GM10266 (cell line): ENCODE results near the gene SLC38A5.
"Not testable (repeated sequence)": the region's sequence is repeated elsewhere in the genome, so short reads cannot be mapped to it uniquely, and the experiment has no call there.

Source experiments
- DNase-seq: peaks from one replicate; pipeline ENCODE4 v3.0.0; 2012; ENCODE audit errors: extremely low spot score
- TF ChIP-seq, protein P1 (sequence below): IDR thresholded peaks from 2 replicates; pipeline ENCODE4 v1.5.1; 2012; ENCODE audit warnings: mild to moderate bottlenecking, low read depth; ENCODE audit not compliant: control insufficient read depth, insufficient read depth; ENCODE audit errors: missing control alignments

The SLC38A5 gene

DNA sequence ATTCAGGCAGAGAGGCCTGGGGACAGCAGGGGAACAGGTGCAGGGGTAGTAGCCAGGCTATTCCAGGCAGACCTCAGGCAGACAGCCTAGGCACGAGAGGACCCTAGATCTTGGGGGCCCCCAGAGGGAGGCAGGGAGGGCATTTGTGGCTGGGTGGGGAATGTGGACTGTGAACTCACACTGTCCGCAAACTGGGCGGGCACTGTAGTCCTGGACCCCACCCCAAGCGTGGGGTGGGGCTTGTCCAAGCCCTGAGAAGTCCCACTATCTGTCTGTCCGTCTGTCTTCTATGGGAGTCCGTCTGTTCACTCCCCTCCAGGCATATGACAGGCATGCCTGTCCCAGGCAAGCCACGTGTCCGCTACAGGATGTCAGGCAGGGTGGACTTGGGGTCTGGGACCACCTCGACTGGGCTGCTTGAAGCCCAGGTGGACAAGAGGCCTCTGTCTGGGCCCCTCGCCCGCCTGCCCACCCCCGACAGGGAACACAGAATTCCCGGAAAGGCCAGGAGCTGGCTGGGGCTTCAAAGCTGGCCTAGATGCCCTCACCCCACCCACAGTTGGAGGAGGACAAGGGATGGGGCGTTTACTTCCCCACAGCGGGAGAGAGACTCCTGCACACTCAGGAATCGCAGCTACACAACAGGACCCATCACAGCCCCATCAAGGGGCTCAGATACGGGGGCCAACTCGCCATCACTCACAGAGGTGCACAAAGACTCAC lies at the start of gene SLC38A5:
SLC38A5 (minus strand) TSS at position 151 of the 723 bp plus-strand sequence. CDS start 2,336 bp downstream, outside the sequence.
- TF ChIP-seq, protein P1, sequence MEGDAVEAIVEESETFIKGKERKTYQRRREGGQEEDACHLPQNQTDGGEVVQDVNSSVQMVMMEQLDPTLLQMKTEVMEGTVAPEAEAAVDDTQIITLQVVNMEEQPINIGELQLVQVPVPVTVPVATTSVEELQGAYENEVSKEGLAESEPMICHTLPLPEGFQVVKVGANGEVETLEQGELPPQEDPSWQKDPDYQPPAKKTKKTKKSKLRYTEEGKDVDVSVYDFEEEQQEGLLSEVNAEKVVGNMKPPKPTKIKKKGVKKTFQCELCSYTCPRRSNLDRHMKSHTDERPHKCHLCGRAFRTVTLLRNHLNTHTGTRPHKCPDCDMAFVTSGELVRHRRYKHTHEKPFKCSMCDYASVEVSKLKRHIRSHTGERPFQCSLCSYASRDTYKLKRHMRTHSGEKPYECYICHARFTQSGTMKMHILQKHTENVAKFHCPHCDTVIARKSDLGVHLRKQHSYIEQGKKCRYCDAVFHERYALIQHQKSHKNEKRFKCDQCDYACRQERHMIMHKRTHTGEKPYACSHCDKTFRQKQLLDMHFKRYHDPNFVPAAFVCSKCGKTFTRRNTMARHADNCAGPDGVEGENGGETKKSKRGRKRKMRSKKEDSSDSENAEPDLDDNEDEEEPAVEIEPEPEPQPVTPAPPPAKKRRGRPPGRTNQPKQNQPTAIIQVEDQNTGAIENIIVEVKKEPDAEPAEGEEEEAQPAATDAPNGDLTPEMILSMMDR, result no peak
- DNase-seq, result no peak

- not testable (repeated sequence) for DNase-seq
Measured at GRCh38 chrX:48519481-48519880, 49.4 kb upstream of the SLC38A5 start.

DNA sequence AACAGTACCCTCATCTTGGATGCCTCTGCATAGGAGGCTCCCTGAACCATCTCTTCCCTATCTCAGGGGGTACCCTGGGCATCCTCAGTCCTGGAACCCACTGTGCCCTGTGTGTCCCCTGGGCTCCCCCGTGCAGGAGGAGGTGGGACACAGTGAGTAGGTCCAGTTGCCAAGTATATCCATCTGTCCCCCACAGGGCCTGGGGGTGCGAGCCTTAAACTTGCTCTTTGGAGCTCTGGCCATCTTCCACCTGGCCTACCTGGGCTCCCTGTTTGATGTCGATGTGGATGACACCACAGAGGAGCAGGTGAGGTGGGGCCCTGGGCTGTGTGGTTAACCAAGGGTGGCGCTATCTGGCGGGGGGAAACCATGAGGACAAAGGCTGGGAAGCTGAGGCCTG lies 46.9 kb upstream of the SLC38A5 start:
- TF ChIP-seq, protein P1, result no peak
- DNase-seq, result no peak

GRCh38 chrX:48516285-48516684 lies 46.2 kb upstream of the SLC38A5 start:
- TF ChIP-seq, protein P1, result no peak
- no peak for DNase-seq

DNA sequence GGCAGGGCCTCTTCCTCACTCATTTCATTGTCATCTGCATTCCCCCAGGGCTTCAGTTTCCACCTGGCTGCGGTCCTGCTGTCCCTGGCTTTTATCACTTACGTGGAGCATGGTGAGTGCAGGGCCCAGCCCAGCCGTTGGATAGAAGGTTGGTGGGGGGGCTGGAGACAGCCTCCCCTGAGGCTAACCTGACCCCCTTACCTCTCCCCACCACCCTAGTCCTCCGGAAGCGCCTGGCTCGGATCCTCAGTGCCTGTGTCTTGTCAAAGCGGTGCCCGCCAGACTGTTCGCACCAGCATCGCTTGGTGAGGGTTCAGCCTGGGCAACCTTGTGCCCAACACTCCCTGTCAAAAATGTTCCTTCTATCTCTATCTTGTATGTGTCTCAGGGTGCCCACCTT lies 45.8 kb upstream of the SLC38A5 start:
- no peak for DNase-seq
- TF ChIP-seq, protein P1, result no peak

GRCh38 chrX:48514868-48515460 lies 44.9 kb upstream of the SLC38A5 start:
- no peak for DNase-seq
- TF ChIP-seq, protein P1, result no peak

DNA sequence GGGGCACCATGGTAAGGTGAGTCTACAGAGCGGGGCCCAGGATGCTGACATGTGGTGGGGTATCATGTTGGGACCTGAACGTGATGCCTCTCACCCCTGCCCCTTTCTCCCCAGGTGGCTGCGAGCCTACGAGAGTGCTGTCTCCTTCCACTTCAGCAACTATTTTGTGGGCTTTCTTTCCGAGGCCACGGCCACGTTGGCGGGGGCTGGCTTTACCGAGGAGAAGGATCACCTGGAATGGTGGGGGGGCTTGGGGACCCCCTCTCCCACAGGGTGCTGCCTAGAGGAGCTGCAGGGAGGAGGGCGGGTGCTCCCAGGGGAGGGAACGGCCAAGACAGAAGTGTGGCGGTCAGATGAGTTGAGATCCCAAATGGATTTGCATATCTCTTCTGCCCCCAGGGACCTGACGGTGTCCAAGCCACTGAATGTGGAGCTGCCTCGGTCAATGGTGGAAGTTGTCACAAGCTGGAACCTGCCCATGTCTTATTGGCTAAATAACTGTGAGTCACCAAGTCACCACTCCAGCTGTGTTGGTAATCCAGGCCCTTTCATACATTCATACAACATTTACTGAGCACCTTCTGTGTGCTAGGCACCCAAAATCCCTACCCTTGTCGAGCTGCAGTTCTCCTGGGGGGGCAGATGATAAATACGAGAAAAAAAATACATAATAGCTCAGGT lies 44.2 kb upstream of the SLC38A5 start:
- DNase-seq, result no peak
- TF ChIP-seq, protein P1, result no peak
